ENCODE results near the gene CCN2.
"Not testable (repeated sequence)": the region's sequence is repeated elsewhere in the genome, so short reads cannot be mapped to it uniquely, and the experiment has no call there.

DNA sequence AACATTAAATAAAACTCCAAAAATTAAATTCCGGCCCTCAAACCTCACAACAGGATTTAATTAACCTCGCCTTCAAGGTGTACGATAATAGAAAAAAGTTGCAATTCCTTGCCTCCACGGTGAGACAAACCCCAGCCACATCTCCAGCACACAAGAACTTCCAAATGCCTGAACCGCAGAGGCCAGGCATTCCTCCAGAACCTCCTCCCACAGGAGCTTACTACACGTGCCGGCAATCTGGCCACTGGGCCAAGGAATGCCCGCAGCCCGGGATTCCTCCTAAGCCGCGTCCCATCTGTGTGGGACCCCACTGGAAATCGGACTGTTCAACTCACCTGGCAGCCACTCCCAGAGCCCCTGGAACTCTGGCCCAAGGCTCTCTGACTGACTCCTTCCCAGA lies 47.4 kb downstream of the CCN2 start:
- TF ChIP-seq, protein P1, sequence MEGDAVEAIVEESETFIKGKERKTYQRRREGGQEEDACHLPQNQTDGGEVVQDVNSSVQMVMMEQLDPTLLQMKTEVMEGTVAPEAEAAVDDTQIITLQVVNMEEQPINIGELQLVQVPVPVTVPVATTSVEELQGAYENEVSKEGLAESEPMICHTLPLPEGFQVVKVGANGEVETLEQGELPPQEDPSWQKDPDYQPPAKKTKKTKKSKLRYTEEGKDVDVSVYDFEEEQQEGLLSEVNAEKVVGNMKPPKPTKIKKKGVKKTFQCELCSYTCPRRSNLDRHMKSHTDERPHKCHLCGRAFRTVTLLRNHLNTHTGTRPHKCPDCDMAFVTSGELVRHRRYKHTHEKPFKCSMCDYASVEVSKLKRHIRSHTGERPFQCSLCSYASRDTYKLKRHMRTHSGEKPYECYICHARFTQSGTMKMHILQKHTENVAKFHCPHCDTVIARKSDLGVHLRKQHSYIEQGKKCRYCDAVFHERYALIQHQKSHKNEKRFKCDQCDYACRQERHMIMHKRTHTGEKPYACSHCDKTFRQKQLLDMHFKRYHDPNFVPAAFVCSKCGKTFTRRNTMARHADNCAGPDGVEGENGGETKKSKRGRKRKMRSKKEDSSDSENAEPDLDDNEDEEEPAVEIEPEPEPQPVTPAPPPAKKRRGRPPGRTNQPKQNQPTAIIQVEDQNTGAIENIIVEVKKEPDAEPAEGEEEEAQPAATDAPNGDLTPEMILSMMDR (IDR thresholded peaks at IDR 0.05 in 4 of 5, conservative IDR thresholded peaks at IDR 0.05 in 1 of 5) = not testable (repeated sequence)
- TF ChIP-seq POLR2A (IDR thresholded peaks at IDR 0.05) = not testable (repeated sequence)
